Body of pancreas (tissue), 4 donors: ENCODE measurements around the gene ROMO1. TPM values are rescaled to one million over a fixed set of nuclear protein-coding genes. Genes with fewer than 3 reads are reported as not detected.

Source experiments
- ATAC-seq: fragments of 150-250 bp; one replicate; pipeline ENCODE4 v1.9.1; 2016
- DNase-seq, 4 donors: peaks; one replicate each; pipeline ENCODE4 v3.0.0-alpha.2; 2019
- H3K27ac ChIP-seq, 4 donors: fragments of 200-600 bp; sonication (generic); 1 replicate in 3 of 4; 2 replicates in 1 of 4; pipeline versions ENCODE4 v1.5.1 to v1.6.1; 2016 to 2019; ENCODE audit warnings: mild to moderate bottlenecking in 1 of 4, mixed read lengths in 1 of 4, moderate library complexity in 1 of 4
- H3K27me3 ChIP-seq, 2 donors: fragments of 200-600 bp; sonication (generic); one replicate each; pipeline ENCODE4 v1.6.0; 2016; ENCODE audit warnings: mild to moderate bottlenecking in 1 of 2
- H3K36me3 ChIP-seq, 2 donors: fragments of 200-600 bp; sonication (generic); replicated peaks in 1 of 2; 2 replicates each; pipeline ENCODE4 v1.5.1; 2016; ENCODE audit warnings: low read depth in 2 of 2; ENCODE audit not compliant: insufficient read depth in 1 of 2
- H3K4me1 ChIP-seq: fragments of 200-600 bp; sonication (generic); one replicate; pipeline ENCODE4 v1.6.0; 2016
- H3K4me3 ChIP-seq, 2 donors: fragments of 200-600 bp; sonication (generic); 1 replicate in 1 of 2; 2 replicates in 1 of 2; pipeline ENCODE4 v1.5.1; 2016 to 2019
- H3K9me3 ChIP-seq, 3 donors: fragments of 200-600 bp; sonication (generic); 1 replicate in 2 of 3; 2 replicates in 1 of 3; pipeline ENCODE4 v1.5.1; 2016
- CTCF ChIP-seq, 7 experiments: fragments of 450-650 bp in 4 of 7; fragments of 200-600 bp in 3 of 7; sonication (generic) in 3 of 7; IDR thresholded peaks; one replicate each; pipeline ENCODE4 v1.5.1; 2016 to 2019; ENCODE audit warnings: antibody characterized with exemption in 7 of 7
- POLR2A ChIP-seq, 3 donors: fragments of 450-650 bp; IDR thresholded peaks; one replicate each; pipeline ENCODE4 v1.6.1; 2016; ENCODE audit warnings: antibody characterized with exemption in 3 of 3, mild to moderate bottlenecking in 2 of 3
- WGBS, 2 donors: methylation state at CpG; one replicate each; pipeline ENCODE4 v1.1.5; 2017; 5-methylcytosine and 5-hydroxymethylcytosine counted together
- intact Hi-C: fragments of 100-400 bp; cut with DNase I; formaldehyde crosslinking; loops from one replicate; pipeline ENCODE4 v1.15.1; 2023
- total RNA-seq, 2 donors: library from RNA; depleted of rRNA; stranded (reverse); fragments of >200 nt; gene quantifications; one replicate each; pipeline ENCODE4 v1.1.0, GENCODE V29; 2016

ROMO1 gene
- total RNA-seq, 2 donors from 2014 or later, result 55.0 to 192 TPM

- intact Hi-C loops, result loop anchor here (10.0 kb wide), 1 partner anchor 85 kb away; no protein-coding TSS in a partner anchor
- no peaks in the 10 kb centered on the region for H3K27me3 ChIP-seq
- no peaks in the 10 kb centered on the region for H3K9me3 ChIP-seq
- no peak for DNase-seq
- 82 to 86% methylated on average over 4 of the region's 4 CpGs for WGBS, 2 donors
- no peak for ATAC-seq
- no peaks in the 10 kb centered on the region for H3K4me1 ChIP-seq
- no peak for TF ChIP-seq POLR2A (IDR thresholded peaks at IDR 0.05)
- TF ChIP-seq CTCF (IDR thresholded peaks at IDR 0.05), result no peak
- H3K4me3 ChIP-seq, result no peak overlapping the region
- H3K36me3 ChIP-seq, result peaks cover 0 to 13% of the 10 kb centered on the region in 2 donors
- H3K27ac ChIP-seq, result no peak overlapping the region
These were observed 8.9 kb upstream of the ROMO1 start for GRCh38 chr20:35690265-35690664.

GRCh38 chr20:35695245-35695749, 3.9 kb upstream of the ROMO1 start:
- Histone ChIP-seq H3K4me3 (no peak overlapping the region), H3K9me3 (no peaks in the 10 kb centered on the region), H3K27me3 (no peaks in the 10 kb centered on the region), H3K4me1 (peaks cover 16% of the 10 kb centered on the region), H3K36me3 (peaks cover 0 to under 1% of the 10 kb centered on the region in 2 donors), H3K27ac (no peak overlapping the region)
- intact Hi-C loops, result loop anchor here (10.0 kb wide), 1 partner anchor 90 kb away; no protein-coding TSS in a partner anchor
- DNase-seq (no peak), ATAC-seq (no peak)
- TF ChIP-seq POLR2A (IDR thresholded peaks at IDR 0.05), result no peak
- TF ChIP-seq CTCF (IDR thresholded peaks at IDR 0.05), result no peak
- WGBS, 2 donors, result 30 to 65% methylated on average over 2 of the region's 2 CpGs

GRCh38 chr20:35695978-35696377, 3.2 kb upstream of the ROMO1 start:
- Histone ChIP-seq H3K27ac (no peak overlapping the region), H3K4me1 (peaks cover 21% of the 10 kb centered on the region), H3K9me3 (no peaks in the 10 kb centered on the region), H3K36me3 (no peaks in the 10 kb centered on the region), H3K27me3 (no peaks in the 10 kb centered on the region), H3K4me3 (no peak overlapping the region)
- WGBS, 2 donors, result 85 to 94% methylated on average over 4 of the region's 4 CpGs
- TF ChIP-seq CTCF (IDR thresholded peaks at IDR 0.05), result no peak
- no peak for TF ChIP-seq POLR2A (IDR thresholded peaks at IDR 0.05)
- intact Hi-C loops, result loop anchor here (10.0 kb wide), 1 partner anchor 91 kb away; no protein-coding TSS in a partner anchor
- DNase-seq (no peak), ATAC-seq (no peak)

- H3K4me3 ChIP-seq, result no peak overlapping the region
- no peak for DNase-seq
- no peaks in the 10 kb centered on the region for H3K27me3 ChIP-seq
- no peak for ATAC-seq
- H3K36me3 ChIP-seq, result no peaks in the 10 kb centered on the region
- intact Hi-C loops, result loop anchor here (10.0 kb wide), 1 partner anchor 93 kb away; no protein-coding TSS in a partner anchor
- TF ChIP-seq POLR2A (IDR thresholded peaks at IDR 0.05) (no peak), CTCF (IDR thresholded peaks at IDR 0.05) (no peak)
- peaks cover 21% of the 10 kb centered on the region for H3K4me1 ChIP-seq
- no peaks in the 10 kb centered on the region for H3K9me3 ChIP-seq
- 41 to 48% methylated on average over 9 of the region's 9 CpGs for WGBS, 2 donors
- no peak overlapping the region for H3K27ac ChIP-seq
These were observed 1.4 kb upstream of the ROMO1 start for GRCh38 chr20:35697696-35698297.
